ENCODE measurements around the gene DSCAM.

DNA sequence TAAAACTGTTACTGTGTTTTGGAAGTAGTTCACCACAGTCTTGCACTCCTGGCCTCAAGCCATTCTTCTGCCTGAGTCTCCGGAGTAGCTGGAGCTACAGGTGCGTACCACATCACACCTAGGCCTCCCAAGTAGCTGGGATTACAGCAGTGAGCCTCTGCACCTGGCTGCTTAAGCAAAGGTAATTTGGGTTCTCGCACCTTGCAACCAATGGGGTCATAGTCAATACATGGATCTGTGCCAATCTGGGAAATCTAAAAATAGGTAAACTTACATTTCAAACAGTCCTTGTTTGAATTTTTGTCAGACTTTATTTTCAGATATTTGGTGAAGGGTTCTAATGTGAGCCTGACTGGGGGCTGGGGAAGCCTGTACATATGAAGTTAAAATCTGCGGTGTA lies 513.2 kb downstream of the DSCAM start:
- TF ChIP-seq, protein P1, sequence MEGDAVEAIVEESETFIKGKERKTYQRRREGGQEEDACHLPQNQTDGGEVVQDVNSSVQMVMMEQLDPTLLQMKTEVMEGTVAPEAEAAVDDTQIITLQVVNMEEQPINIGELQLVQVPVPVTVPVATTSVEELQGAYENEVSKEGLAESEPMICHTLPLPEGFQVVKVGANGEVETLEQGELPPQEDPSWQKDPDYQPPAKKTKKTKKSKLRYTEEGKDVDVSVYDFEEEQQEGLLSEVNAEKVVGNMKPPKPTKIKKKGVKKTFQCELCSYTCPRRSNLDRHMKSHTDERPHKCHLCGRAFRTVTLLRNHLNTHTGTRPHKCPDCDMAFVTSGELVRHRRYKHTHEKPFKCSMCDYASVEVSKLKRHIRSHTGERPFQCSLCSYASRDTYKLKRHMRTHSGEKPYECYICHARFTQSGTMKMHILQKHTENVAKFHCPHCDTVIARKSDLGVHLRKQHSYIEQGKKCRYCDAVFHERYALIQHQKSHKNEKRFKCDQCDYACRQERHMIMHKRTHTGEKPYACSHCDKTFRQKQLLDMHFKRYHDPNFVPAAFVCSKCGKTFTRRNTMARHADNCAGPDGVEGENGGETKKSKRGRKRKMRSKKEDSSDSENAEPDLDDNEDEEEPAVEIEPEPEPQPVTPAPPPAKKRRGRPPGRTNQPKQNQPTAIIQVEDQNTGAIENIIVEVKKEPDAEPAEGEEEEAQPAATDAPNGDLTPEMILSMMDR (IDR thresholded peaks at IDR 0.05 in 8 of 11, conservative IDR thresholded peaks at IDR 0.05 in 3 of 11): no peak
- no peak for TF ChIP-seq POLR2AphosphoS5 (IDR thresholded peaks at IDR 0.05)

Measured in spleen (tissue), 7 donors.